Measurements from ENCODE around the gene ZNF641. TPM values are rescaled to one million over a fixed set of nuclear protein-coding genes. Genes with fewer than 3 reads are reported as not detected.

The ZNF641 gene
- total RNA-seq, 3 donors from 2014 or later, result 22.9 to 33.8 (median 23.4) TPM

DNA sequence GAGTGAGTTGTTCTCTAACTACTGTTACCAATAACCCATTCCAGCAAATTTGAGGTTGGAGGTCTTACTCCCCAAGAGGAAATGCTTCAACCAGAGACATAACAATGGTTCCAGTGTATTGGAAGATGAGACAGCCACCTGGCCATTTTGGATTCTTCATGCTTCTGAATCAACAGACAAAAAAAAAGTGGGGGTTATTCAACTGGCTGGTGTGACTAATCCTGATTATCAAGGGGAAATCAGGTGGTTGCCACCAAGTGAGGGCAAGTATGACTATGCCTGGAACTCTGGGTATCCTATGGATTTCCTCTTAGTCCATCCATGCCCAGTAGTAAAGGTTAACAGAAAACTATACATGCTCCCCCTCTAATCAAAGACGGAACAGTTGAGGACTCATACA is 29.9 kb upstream of the ZNF641 start:
- Histone ChIP-seq H3K27ac (no peak overlapping the region), H3K36me3 (no peaks in the 10 kb centered on the region), H3K4me3 (no peak overlapping the region), H3K4me1 (no peaks in the 10 kb centered on the region), H3K9me3 (no peaks in the 10 kb centered on the region), H3K27me3 (no peaks in the 10 kb centered on the region)
- no peak for TF ChIP-seq POLR2AphosphoS5 (IDR thresholded peaks at IDR 0.05)
- no peak for TF ChIP-seq CTCF (IDR thresholded peaks at IDR 0.05)
- TF ChIP-seq POLR2A (IDR thresholded peaks at IDR 0.05), result no peak
- intact Hi-C loops (cut with DNase I; ENCODE audit: low total_unique reads), result no loop called here
- DNase-seq (ENCODE audit: low spot score in 2 of 2), result no peak

- Histone ChIP-seq H3K27me3 (no peaks in the 10 kb centered on the region), H3K9me3 (no peaks in the 10 kb centered on the region), H3K4me1 (no peaks in the 10 kb centered on the region), H3K27ac (no peak overlapping the region), H3K4me3 (no peak overlapping the region), H3K36me3 (no peaks in the 10 kb centered on the region)
- intact Hi-C loops (cut with DNase I; ENCODE audit: low total_unique reads), result no loop called here
- DNase-seq (ENCODE audit: low spot score in 2 of 2), result no peak
- TF ChIP-seq POLR2A (IDR thresholded peaks at IDR 0.05), result no peak
- no peak for TF ChIP-seq POLR2AphosphoS5 (IDR thresholded peaks at IDR 0.05)
- no peak for TF ChIP-seq CTCF (IDR thresholded peaks at IDR 0.05)
Measured at GRCh38 chr12:48379794-48380193, 29.1 kb upstream of the ZNF641 start.

DNA sequence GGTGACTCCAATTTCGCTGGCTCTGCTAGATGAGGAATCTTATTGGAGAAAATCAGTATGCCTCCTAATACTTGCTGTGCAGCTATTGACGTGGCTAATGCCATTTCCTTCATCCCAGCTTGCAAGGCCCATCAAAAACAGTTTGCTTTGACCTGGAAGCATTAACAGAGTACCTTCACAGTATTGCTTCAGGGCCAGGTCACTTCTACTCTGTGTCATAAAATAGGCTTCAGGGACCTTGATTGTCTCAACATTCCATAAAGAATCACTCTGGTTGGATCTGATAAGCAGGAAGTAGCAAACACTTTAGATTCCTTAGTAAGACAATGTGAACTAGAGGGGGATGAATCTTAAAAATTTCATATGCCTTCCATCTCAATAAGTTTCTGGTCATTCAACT is 26.9 kb upstream of the ZNF641 start:
- no peak for TF ChIP-seq POLR2A (IDR thresholded peaks at IDR 0.05)
- no peak for TF ChIP-seq CTCF (IDR thresholded peaks at IDR 0.05)
- no peak for TF ChIP-seq POLR2AphosphoS5 (IDR thresholded peaks at IDR 0.05)
- intact Hi-C loops (cut with DNase I; ENCODE audit: low total_unique reads), result no loop called here
- no peak for DNase-seq (ENCODE audit: low spot score in 2 of 2)
- H3K4me3 ChIP-seq, result no peak overlapping the region
- no peaks in the 10 kb centered on the region for H3K36me3 ChIP-seq
- no peaks in the 10 kb centered on the region for H3K27me3 ChIP-seq
- H3K4me1 ChIP-seq, result no peaks in the 10 kb centered on the region
- H3K9me3 ChIP-seq, result no peaks in the 10 kb centered on the region
- no peak overlapping the region for H3K27ac ChIP-seq

DNA sequence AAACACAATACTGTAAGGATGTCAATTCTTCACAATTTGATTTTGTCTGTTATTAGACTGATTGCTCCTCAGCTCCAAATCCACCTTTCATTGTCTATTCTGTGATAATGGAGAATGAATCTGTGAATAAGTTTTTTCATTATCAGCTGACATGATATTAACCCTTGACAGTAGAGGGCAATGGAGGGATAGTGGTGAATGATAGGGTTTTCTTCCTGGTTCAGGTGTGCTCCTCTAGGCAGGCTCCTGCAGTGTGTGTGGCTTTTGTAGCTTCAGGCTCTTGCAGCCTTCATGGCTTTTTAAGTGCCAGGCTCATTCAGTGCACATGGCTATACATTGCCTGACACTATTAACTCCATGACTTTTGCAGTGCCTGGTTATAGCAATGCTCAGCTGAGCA is 23.4 kb upstream of the ZNF641 start:
- no peaks in the 10 kb centered on the region for H3K36me3 ChIP-seq
- intact Hi-C loops (cut with DNase I; ENCODE audit: low total_unique reads), result no loop called here
- H3K4me1 ChIP-seq, result no peaks in the 10 kb centered on the region
- H3K4me3 ChIP-seq, result no peak overlapping the region
- H3K9me3 ChIP-seq, result peaks cover 0 to 6% of the 10 kb centered on the region in 2 donors
- TF ChIP-seq POLR2A (IDR thresholded peaks at IDR 0.05) (no peak), POLR2AphosphoS5 (IDR thresholded peaks at IDR 0.05) (no peak), CTCF (IDR thresholded peaks at IDR 0.05) (no peak)
- no peak for DNase-seq (ENCODE audit: low spot score in 2 of 2)
- no peak overlapping the region for H3K27ac ChIP-seq
- no peaks in the 10 kb centered on the region for H3K27me3 ChIP-seq

- H3K36me3 ChIP-seq, result no peaks in the 10 kb centered on the region
- peaks cover 0 to 6% of the 10 kb centered on the region in 2 donors for H3K9me3 ChIP-seq
- H3K4me3 ChIP-seq, result no peak overlapping the region
- DNase-seq (ENCODE audit: low spot score in 2 of 2), result no peak
- H3K27ac ChIP-seq, result no peak overlapping the region
- no peaks in the 10 kb centered on the region for H3K4me1 ChIP-seq
- H3K27me3 ChIP-seq, result no peaks in the 10 kb centered on the region
- no peak for TF ChIP-seq POLR2AphosphoS5 (IDR thresholded peaks at IDR 0.05)
- TF ChIP-seq CTCF (IDR thresholded peaks at IDR 0.05), result no peak
- TF ChIP-seq POLR2A (IDR thresholded peaks at IDR 0.05), result no peak
- intact Hi-C loops (cut with DNase I; ENCODE audit: low total_unique reads), result no loop called here
Measured at GRCh38 chr12:48366131-48366530, 15.4 kb upstream of the ZNF641 start.
